Coronary artery (tissue), 2 donors: ENCODE results near the gene KIF21B.

Experiments used
- DNase-seq: peaks from one replicate; pipeline ENCODE4 v3.0.0-alpha.2; 2017; ENCODE audit warnings: low spot score
- H3K27ac ChIP-seq, 2 donors: fragments of 200-600 bp; sonication (generic); one replicate each; pipeline ENCODE4 v1.5.1; 2016 to 2019
- H3K4me3 ChIP-seq: fragments of 200-600 bp; sonication (generic); 2 replicates; pipeline ENCODE4 v1.5.1; 2016; ENCODE audit warnings: mild to moderate bottlenecking, moderate library complexity
- TF ChIP-seq, protein P1 (sequence below): fragments of 200-600 bp; sonication (generic); IDR thresholded peaks from one replicate; pipeline ENCODE4 v1.5.1; 2019; ENCODE audit warnings: antibody characterized with exemption

The KIF21B gene

DNA sequence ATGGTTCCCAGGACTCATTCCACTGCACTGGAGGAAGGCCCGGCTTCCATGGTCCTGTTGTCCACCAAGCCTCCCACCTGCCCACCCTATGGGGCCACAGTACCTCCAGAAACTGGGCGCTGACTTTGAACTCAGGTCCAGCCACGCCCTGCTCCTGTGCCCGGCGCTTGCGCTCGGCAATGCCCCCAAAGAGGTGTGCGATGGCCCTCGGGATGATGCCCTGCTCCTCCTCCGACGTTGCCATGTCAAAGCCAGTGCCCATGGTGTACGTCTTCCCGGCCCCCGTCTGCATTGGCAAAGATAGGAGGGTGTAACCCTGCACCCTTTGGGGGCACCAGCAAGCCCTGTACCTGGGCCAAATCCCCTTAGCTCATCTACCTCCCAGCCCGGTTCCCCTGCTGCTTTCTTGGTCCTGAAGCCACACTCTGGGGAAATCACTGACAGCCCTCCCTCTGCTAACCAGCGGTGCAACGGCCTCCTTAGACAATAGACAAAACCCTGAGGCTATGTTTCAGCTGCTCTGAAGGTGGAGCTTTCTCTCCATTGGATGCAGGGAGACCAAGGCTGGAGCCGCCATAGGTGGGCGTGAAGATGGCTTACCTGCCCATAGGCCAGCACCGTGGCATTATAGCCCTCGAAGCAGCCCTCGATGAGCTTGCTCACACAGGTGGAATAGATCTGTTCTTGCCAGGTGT is 14.7 kb downstream of the KIF21B start:
- TF ChIP-seq, protein P1, sequence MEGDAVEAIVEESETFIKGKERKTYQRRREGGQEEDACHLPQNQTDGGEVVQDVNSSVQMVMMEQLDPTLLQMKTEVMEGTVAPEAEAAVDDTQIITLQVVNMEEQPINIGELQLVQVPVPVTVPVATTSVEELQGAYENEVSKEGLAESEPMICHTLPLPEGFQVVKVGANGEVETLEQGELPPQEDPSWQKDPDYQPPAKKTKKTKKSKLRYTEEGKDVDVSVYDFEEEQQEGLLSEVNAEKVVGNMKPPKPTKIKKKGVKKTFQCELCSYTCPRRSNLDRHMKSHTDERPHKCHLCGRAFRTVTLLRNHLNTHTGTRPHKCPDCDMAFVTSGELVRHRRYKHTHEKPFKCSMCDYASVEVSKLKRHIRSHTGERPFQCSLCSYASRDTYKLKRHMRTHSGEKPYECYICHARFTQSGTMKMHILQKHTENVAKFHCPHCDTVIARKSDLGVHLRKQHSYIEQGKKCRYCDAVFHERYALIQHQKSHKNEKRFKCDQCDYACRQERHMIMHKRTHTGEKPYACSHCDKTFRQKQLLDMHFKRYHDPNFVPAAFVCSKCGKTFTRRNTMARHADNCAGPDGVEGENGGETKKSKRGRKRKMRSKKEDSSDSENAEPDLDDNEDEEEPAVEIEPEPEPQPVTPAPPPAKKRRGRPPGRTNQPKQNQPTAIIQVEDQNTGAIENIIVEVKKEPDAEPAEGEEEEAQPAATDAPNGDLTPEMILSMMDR, result no peak
- no peak overlapping the region for H3K4me3 ChIP-seq
- no peak overlapping the region for H3K27ac ChIP-seq
- no peak for DNase-seq

DNA sequence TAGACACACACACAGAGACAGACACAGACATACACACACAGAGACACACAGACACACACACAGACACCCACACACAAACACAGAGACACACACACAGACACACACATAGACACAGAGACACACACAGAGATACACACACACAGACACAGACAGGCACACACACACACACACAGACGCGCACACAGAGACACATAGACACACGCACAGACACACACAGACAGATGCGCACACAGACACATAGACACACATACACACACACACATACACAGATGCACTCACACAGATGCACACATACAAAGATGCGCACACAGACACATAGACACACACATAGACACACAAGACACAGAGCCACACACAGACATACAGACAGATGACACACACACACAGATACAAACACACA is 16.0 kb downstream of the KIF21B start:
- Histone ChIP-seq H3K27ac (no peak overlapping the region), H3K4me3 (no peak overlapping the region)
- TF ChIP-seq, protein P1, result no peak
- no peak for DNase-seq

DNA sequence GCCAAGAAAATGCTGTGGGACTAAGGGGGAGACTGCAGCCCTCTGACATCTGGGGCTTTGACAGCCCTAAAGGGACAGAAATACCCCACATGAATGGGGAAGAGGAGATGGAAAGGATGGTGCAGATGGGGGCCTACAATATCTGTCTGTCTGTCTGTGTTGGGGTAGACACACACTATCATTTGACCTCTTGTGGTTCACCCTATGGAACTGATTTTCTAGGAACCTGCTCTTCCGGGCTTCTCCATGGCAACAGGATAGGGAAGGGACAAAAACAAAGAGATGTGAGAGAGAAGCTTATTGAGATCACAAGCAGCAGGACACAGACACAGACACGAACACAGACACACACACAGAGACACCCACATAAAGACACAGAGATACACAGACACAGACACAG is 17.1 kb downstream of the KIF21B start:
- no peak overlapping the region for H3K27ac ChIP-seq
- TF ChIP-seq, protein P1, result no peak
- DNase-seq, result no peak
- H3K4me3 ChIP-seq, result no peak overlapping the region

DNA sequence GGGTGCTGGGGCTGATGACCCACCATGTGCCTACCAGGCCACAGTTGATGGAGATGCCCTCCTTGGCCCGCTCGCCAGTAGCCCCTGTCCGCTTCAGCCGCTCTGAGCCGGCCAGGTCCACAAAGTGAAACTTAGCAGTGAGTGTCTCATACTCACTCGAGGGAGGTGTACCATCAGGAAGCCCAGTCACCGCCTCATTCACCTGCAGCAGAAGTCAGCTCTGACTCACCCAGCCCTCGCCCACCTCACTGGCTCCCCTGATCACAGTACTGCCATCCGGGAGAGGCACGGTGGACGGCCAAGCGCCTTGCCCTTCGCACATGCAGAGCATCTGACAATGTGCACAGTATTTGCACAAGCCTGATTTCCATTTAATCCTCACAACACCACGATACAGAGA is 18.8 kb downstream of the KIF21B start:
- DNase-seq, result no peak
- H3K4me3 ChIP-seq, result no peak overlapping the region
- TF ChIP-seq, protein P1, result no peak
- no peak overlapping the region for H3K27ac ChIP-seq

DNA sequence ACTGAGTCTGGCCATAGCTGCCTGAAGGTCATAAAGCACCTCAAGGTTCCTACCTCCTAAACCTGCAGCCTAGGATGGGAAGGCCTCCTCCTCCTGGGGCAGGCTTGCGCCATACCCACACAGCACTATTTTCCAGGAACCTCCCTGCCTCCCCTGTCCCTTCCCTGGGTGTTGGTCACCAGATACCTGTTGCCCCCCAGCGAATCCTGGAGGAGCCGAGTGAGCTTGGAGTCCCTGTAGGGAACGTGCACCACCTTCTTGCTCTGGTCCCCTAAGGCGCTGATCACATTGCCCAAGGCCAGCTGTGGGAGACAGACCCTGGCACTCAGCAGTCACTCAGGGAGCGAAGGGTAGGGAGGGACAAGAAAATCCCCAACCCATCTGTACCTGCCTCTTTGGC is 19.4 kb downstream of the KIF21B start:
- H3K4me3 ChIP-seq, result no peak overlapping the region
- DNase-seq, result no peak
- H3K27ac ChIP-seq, result no peak overlapping the region
- TF ChIP-seq, protein P1, result no peak

DNA sequence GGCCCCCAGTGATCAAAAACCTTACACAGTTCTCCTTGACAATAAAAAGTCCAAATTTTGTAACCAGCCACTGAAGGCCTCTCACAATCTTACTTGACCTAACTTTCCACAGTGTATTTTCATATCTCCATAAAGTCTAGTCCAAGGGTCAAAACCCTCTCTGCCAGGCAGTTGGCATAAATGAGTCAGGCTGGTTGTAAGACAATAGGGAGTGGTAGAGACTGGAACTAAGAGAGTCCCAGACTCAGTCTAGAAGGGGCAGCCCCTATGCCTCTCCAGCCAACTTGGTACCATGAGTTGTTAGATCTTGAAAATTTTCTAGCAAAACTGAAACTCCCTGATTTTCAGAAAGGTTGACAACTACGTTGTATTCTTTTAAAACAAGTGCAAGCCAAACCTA is 21.0 kb downstream of the KIF21B start:
- DNase-seq, result no peak
- TF ChIP-seq, protein P1, result no peak
- Histone ChIP-seq H3K4me3 (no peak overlapping the region), H3K27ac (no peak overlapping the region)

DNA sequence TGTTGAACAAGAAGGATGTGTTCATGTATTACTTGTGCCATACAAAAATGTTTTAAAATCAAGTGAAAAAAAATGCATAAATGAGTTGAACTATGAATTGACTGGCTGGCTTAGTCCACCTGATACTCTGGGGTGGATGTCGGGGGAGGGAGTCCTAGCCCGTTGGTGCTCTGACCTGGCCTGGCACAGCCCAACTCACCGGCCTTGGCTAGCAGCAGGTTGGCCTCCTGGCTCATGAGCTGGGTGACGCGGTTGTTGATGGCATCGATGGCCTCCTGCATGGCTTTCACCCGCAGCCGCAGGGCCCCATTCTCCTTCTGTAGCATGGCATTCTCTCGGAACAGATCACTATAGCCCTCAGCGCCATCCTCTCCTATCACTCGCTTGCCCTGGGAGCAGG is 21.6 kb downstream of the KIF21B start:
- DNase-seq, result no peak
- TF ChIP-seq, protein P1, result no peak
- Histone ChIP-seq H3K27ac (no peak overlapping the region), H3K4me3 (no peak overlapping the region)
